Activated T-helper 2 cell treated with anti-CD3 and anti-CD28 coated beads, Interferon-gamma antibody, Interleukin-2, Interleukin-4, amounts not matched to agents 10 μg/mL and 5 μg/mL and 100 μg/mL, durations not matched to agents 14 hours and 24 hours and 36 hours (primary cell): Measurements from ENCODE around the gene ALDH6A1. TPM values are rescaled to one million over a fixed set of nuclear protein-coding genes. Genes with fewer than 3 reads are reported as not detected.

ENCODE experiments used
- DNase-seq: peaks from one replicate; pipeline ENCODE4 v3.0.0; 2021; ENCODE audit warnings: low spot score
- H3K27ac Mint-ChIP-seq: one replicate; pipeline ENCODE4 v1.8.0; 2021; ENCODE audit warnings: mixed read lengths
- H3K27me3 Mint-ChIP-seq: one replicate; pipeline ENCODE4 v1.8.0; 2021; ENCODE audit warnings: low read depth, mixed read lengths
- H3K36me3 Mint-ChIP-seq: one replicate; pipeline ENCODE4 v1.8.0; 2021; ENCODE audit warnings: low read depth, mixed read lengths
- H3K4me1 Mint-ChIP-seq: one replicate; pipeline ENCODE4 v1.8.0; 2021; ENCODE audit warnings: low read depth, mixed read lengths
- H3K4me3 Mint-ChIP-seq: one replicate; pipeline ENCODE4 v1.8.0; 2021; ENCODE audit warnings: low read depth, mild to moderate bottlenecking, moderate library complexity, mixed read lengths
- H3K9me3 Mint-ChIP-seq: one replicate; pipeline ENCODE4 v1.8.0; 2021; ENCODE audit warnings: mixed read lengths
- intact Hi-C: fragments of 100-400 bp; cut with micrococcal nuclease; formaldehyde crosslinking; loops from one replicate; pipeline ENCODE4 v1.15.1; 2023
- total RNA-seq: library from RNA; stranded (reverse); gene quantifications from 2 replicates; pipeline ENCODE4 v1.2.3, GENCODE V29; 2022

Gene ALDH6A1
- total RNA-seq, 1 donor from 2014 or later: 14.8 TPM

DNA sequence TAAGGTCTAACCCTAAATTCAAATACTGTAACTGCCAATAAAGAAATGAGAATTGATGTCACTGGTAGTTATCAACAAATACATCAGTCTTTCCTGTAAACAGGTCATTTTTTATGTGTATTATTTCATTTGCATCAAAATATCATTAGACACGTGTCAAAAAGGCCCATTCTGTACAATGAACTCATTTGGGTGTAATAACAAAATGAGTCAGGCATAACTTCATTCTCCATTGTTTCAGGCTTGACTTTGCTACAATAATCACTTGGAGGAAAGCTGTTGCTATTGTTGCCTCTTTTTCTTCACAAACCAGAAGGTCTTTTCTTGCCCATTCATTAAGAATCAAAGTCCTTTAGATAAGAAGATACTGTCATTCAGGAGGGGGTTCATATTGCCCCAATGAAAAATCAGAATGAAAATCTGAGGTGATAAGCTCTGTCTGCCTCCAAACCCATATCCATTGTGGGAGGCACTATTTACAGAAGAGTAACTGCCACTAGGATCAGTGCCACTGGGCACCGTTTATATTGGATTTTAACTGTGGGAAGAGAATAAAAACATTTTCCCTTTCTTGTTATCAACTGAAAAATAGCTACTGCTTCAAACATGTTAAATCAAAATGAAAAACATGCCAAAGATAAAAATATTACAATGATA, 75.3 kb downstream of the ALDH6A1 start:
- intact Hi-C loops: no loop called here
- no peaks in the 10 kb centered on the region for H3K4me1 Mint-ChIP-seq
- no peak overlapping the region for H3K27ac Mint-ChIP-seq
- H3K4me3 Mint-ChIP-seq: no peak overlapping the region
- peaks cover 23% of the 10 kb centered on the region for H3K36me3 Mint-ChIP-seq
- H3K9me3 Mint-ChIP-seq: no peaks in the 10 kb centered on the region
- H3K27me3 Mint-ChIP-seq: no peaks in the 10 kb centered on the region
- no peak for DNase-seq

Other genes starting within 250 kb of the ALDH6A1 start
- gene PTGR2, start 232.6 kb downstream of the ALDH6A1 start, total RNA-seq: 1.4 and 1.6 TPM in 2 replicates
- 77.5 and 82.9 TPM in 2 replicates for gene ZNF410, start 197.6 kb downstream of the ALDH6A1 start, total RNA-seq
- gene FAM161B, start 134.4 kb downstream of the ALDH6A1 start, total RNA-seq: 0.57 and 0.68 TPM in 2 replicates
- gene COQ6, start 134.2 kb downstream of the ALDH6A1 start, total RNA-seq: 17.2 and 17.8 TPM in 2 replicates
- 9.9 and 11.5 TPM in 2 replicates for gene ENTPD5, start 65.2 kb downstream of the ALDH6A1 start, total RNA-seq
- gene BBOF1, start 65.1 kb downstream of the ALDH6A1 start, total RNA-seq: 0.23 and 0.82 TPM in 2 replicates
- gene LIN52, start 503 bp upstream of the ALDH6A1 start, total RNA-seq: 16.7 and 19.0 TPM in 2 replicates
- gene VSX2, start 155.0 kb upstream of the ALDH6A1 start, total RNA-seq: not detected in 2 replicates
- gene ABCD4, start 218.5 kb upstream of the ALDH6A1 start, total RNA-seq: 46.2 and 48.5 TPM in 2 replicates